Transverse colon (tissue), 3 donors: ENCODE results near the gene WWC1.

Experiments used
- POLR2A ChIP-seq: fragments of 450-650 bp; IDR thresholded peaks from one replicate; pipeline ENCODE4 v1.6.1; 2016; ENCODE audit warnings: antibody characterized with exemption, mild to moderate bottlenecking, moderate library complexity
- TF ChIP-seq, protein P1 (sequence below), 5 experiments: fragments of 200-600 bp in 3 of 5; fragments of 450-650 bp in 2 of 5; sonication (generic) in 3 of 5; IDR thresholded peaks; 1 replicate in 2 of 5; 2 replicates in 3 of 5; pipeline ENCODE4 v1.5.1; 2016 to 2017; ENCODE audit warnings: antibody characterized with exemption in 5 of 5, inconsistent platforms in 3 of 5, mild to moderate bottlenecking in 2 of 5, moderate library complexity in 1 of 5

DNA sequence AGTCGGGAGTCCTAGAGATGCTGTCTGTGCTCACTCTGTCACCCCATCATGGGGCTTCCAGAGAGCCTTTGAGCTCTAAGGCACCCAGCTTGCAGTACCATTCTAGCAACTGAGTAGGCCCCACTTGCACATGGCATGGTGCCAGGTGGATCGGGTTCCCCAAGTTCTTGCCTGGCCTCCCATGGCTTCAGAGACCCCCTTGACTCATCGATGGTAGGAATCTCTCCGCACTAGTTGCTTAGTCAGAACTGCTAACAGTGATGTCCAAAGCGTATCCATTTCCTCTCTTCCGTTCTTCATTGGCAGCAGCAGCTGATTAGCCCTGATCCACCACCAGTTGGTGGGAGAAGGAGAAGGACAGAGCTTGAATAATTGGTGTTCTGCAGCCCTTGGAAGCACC, 124.5 kb downstream of the WWC1 start:
- TF ChIP-seq, protein P1, sequence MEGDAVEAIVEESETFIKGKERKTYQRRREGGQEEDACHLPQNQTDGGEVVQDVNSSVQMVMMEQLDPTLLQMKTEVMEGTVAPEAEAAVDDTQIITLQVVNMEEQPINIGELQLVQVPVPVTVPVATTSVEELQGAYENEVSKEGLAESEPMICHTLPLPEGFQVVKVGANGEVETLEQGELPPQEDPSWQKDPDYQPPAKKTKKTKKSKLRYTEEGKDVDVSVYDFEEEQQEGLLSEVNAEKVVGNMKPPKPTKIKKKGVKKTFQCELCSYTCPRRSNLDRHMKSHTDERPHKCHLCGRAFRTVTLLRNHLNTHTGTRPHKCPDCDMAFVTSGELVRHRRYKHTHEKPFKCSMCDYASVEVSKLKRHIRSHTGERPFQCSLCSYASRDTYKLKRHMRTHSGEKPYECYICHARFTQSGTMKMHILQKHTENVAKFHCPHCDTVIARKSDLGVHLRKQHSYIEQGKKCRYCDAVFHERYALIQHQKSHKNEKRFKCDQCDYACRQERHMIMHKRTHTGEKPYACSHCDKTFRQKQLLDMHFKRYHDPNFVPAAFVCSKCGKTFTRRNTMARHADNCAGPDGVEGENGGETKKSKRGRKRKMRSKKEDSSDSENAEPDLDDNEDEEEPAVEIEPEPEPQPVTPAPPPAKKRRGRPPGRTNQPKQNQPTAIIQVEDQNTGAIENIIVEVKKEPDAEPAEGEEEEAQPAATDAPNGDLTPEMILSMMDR (IDR thresholded peaks at IDR 0.05): no peak
- TF ChIP-seq POLR2A: no peak
